OCI-LY7 (cell line): ENCODE results near the gene SOCS6.

Experiments used
- CTCF ChIP-seq: fragments of 200-600 bp; sonication (generic); conservative IDR thresholded peaks from 2 replicates; pipeline ENCODE4 v1.5.1; 2014; ENCODE audit warnings: mild to moderate bottlenecking, antibody characterized with exemption, low read length, moderate library complexity, mixed read lengths
- EZH2phosphoT487 ChIP-seq: fragments of 200-600 bp; sonication (generic); IDR thresholded peaks from 2 replicates; pipeline ENCODE4 v1.6.1; 2018; ENCODE audit warnings: low read depth, borderline replicate concordance, mild to moderate bottlenecking, mixed run types, antibody characterized with exemption, low read length, moderate library complexity, mixed read lengths

GRCh38 chr18:70279470-70279869 lies 9.4 kb upstream of the SOCS6 start:
- TF ChIP-seq CTCF (no peak), EZH2phosphoT487 (no peak)
